ENCODE results near the gene ZFTA. TPM values are rescaled to one million over a fixed set of nuclear protein-coding genes. Genes with fewer than 3 reads are reported as not detected.

The ZFTA gene
- total and polyA plus RNA-seq, 4 donors = 1.7 to 12.1 (median 6.8) TPM

GRCh38 chr11:63802637-63803414, 34.3 kb upstream of the ZFTA start:
- WGBS = 91% methylated on average over 10 of the region's 10 CpGs
- Histone ChIP-seq H3K4me1 (ENCODE audit: control insufficient read depth in 4 of 4, insufficient read depth in 4 of 4, low read length in 3 of 4) (no peaks in the 10 kb centered on the region), H3K27me3 (ENCODE audit: control insufficient read depth in 4 of 4, insufficient read depth in 4 of 4, low read length in 3 of 4) (no peaks in the 10 kb centered on the region), H3K4me3 (ENCODE audit: low read depth in 1 of 3, low read length in 3 of 3) (no peak overlapping the region), H3K9me3 (ENCODE audit: control insufficient read depth in 4 of 4, low read length in 3 of 4) (no peaks in the 10 kb centered on the region), H3K36me3 (ENCODE audit: control insufficient read depth in 4 of 4, insufficient read depth in 3 of 4, low read depth in 1 of 4, low read length in 3 of 4) (no peaks in the 10 kb centered on the region), H3K9ac (ENCODE audit: low read depth in 1 of 2, low read length in 2 of 2) (no peak overlapping the region), H3K27ac (ENCODE audit: low read depth in 1 of 2, low read length in 2 of 2) (no peak overlapping the region)
- DNase-seq (ENCODE audit: low spot score) = no peak
- TF ChIP-seq JUND (IDR thresholded peaks at IDR 0.05) (no peak), YY1 (IDR thresholded peaks at IDR 0.05) (no peak), ATF3 (IDR thresholded peaks at IDR 0.05) (no peak), NR2F2 (IDR thresholded peaks at IDR 0.05) (no peak)

DNA sequence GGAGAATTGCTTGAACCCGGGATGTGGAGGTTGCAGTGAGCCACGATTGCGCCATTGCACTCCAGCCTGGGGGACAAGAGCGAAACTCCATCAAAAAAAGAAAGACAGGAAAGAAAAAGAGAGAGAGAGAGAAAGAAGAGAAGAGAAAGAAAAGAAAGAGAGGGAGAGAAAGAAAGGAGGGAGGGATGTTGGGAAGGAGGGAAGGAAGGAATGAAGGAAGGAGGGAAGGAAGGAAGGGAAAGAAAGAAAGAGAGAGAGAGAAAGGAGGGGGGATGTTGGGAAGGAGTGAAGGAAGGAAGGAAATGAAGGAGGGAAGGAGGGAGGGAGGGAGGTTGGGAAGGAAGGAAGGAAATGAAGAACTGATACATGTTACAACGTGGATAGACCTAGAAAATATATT, 32.3 kb upstream of the ZFTA start:
- H3K4me1 ChIP-seq (ENCODE audit: control insufficient read depth in 4 of 4, insufficient read depth in 4 of 4, low read length in 3 of 4) = no peaks in the 10 kb centered on the region
- 84% methylated on average over 5 of the region's 5 CpGs for WGBS
- H3K9ac ChIP-seq (ENCODE audit: low read depth in 1 of 2, low read length in 2 of 2) = no peak overlapping the region
- no peaks in the 10 kb centered on the region for H3K36me3 ChIP-seq (ENCODE audit: control insufficient read depth in 4 of 4, insufficient read depth in 3 of 4, low read depth in 1 of 4, low read length in 3 of 4)
- no peaks in the 10 kb centered on the region for H3K9me3 ChIP-seq (ENCODE audit: control insufficient read depth in 4 of 4, low read length in 3 of 4)
- TF ChIP-seq, protein P1, sequence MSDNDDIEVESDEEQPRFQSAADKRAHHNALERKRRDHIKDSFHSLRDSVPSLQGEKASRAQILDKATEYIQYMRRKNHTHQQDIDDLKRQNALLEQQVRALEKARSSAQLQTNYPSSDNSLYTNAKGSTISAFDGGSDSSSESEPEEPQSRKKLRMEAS (IDR thresholded peaks at IDR 0.05) = no peak
- TF ChIP-seq NR2F2 (IDR thresholded peaks at IDR 0.05) (no peak), TAF1 (conservative IDR thresholded peaks at IDR 0.05) (no peak), REST (IDR thresholded peaks at IDR 0.05) (no peak), JUND (IDR thresholded peaks at IDR 0.05) (no peak), RXRA (IDR thresholded peaks at IDR 0.05) (no peak), RAD21 (IDR thresholded peaks at IDR 0.05) (no peak)
- no peak for DNase-seq (ENCODE audit: low spot score)
- H3K27me3 ChIP-seq (ENCODE audit: control insufficient read depth in 4 of 4, insufficient read depth in 4 of 4, low read length in 3 of 4) = no peaks in the 10 kb centered on the region
- no peak overlapping the region for H3K4me3 ChIP-seq (ENCODE audit: low read depth in 1 of 3, low read length in 3 of 3)
- no peak overlapping the region for H3K27ac ChIP-seq (ENCODE audit: low read depth in 1 of 2, low read length in 2 of 2)

DNA sequence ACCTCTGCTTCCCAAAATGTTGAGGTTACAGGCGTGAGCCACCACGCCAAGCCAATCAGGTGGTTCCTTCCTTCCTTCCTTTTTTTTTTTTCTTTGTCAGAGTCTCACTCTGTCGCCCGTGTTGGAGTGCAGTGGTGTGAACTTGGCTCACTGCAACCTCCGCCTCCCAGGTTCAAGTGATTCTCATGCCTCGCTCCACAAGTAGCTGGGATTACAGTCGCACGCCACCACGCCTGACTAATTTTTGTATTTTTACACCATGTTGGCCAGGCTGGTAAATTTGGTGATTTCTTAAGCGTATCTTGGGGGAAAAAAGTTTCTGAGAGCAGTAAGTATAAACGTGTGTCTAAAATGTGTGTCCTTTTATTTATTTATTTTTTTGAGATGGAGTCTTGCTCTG, 26.5 kb upstream of the ZFTA start:
- H3K9ac ChIP-seq (ENCODE audit: low read depth in 1 of 2, low read length in 2 of 2) = no peak overlapping the region
- peaks cover 0 to 9% (median 3%) of the 10 kb centered on the region in 4 donors for H3K9me3 ChIP-seq (ENCODE audit: control insufficient read depth in 4 of 4, low read length in 3 of 4)
- TF ChIP-seq ZBTB33 (IDR thresholded peaks at IDR 0.05) (no peak), TAF1 (conservative IDR thresholded peaks at IDR 0.05) (no peak), HNF4A (conservative IDR thresholded peaks at IDR 0.05) (no peak), REST (IDR thresholded peaks at IDR 0.05) (no peak), RAD21 (IDR thresholded peaks at IDR 0.05) (no peak), JUND (IDR thresholded peaks at IDR 0.05) (no peak), SP1 (IDR thresholded peaks at IDR 0.05) (no peak), RXRA (IDR thresholded peaks at IDR 0.05) (no peak), FOXA2 (IDR thresholded peaks at IDR 0.05) (no peak), NR2F2 (IDR thresholded peaks at IDR 0.05) (no peak), YY1 (IDR thresholded peaks at IDR 0.05) (no peak)
- H3K27ac ChIP-seq (ENCODE audit: low read depth in 1 of 2, low read length in 2 of 2) = no peak overlapping the region
- H3K27me3 ChIP-seq (ENCODE audit: control insufficient read depth in 4 of 4, insufficient read depth in 4 of 4, low read length in 3 of 4) = no peaks in the 10 kb centered on the region
- DNase-seq (ENCODE audit: low spot score) = no peak
- no peak overlapping the region for H3K4me3 ChIP-seq (ENCODE audit: low read depth in 1 of 3, low read length in 3 of 3)
- H3K4me1 ChIP-seq (ENCODE audit: control insufficient read depth in 4 of 4, insufficient read depth in 4 of 4, low read length in 3 of 4) = no peaks in the 10 kb centered on the region
- no peaks in the 10 kb centered on the region for H3K36me3 ChIP-seq (ENCODE audit: control insufficient read depth in 4 of 4, insufficient read depth in 3 of 4, low read depth in 1 of 4, low read length in 3 of 4)
- WGBS = 86% methylated on average over 11 of the region's 11 CpGs
